Fibroblast of skin of left quadriceps (primary cell): ENCODE measurements around the gene DNAJC15.

Source experiments
- DNase-seq, 2 experiments: peaks; one replicate each; pipeline ENCODE4 v3.0.0-alpha.2; 2013; ENCODE audit warnings: low read depth in 2 of 2

Gene DNAJC15

GRCh38 chr13:43083750-43084149 lies 60.4 kb downstream of the DNAJC15 start:
- no peak for DNase-seq

GRCh38 chr13:43085545-43085944 lies 62.2 kb downstream of the DNAJC15 start:
- peak; percentile 43 to 44 for DNase-seq

DNA sequence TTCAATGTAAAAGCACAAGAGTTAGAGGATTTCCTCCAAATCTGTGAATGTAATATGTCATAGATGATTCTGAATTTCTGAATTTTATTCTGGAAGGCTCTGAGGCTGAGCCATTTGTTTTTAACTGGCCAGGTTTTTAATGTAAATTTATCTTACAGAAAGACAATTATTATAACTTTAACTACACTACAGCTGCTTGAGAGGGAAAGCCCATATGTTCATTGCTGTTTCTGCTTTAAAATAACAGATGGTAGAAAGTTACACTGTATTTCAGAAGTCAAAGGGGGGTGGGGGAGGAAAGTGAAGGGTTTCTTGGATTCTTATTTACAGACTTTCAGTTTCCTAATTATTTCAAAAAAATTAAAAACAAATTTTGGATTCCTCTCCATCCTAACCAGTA lies 62.8 kb downstream of the DNAJC15 start:
- DNase-seq: no peak

DNA sequence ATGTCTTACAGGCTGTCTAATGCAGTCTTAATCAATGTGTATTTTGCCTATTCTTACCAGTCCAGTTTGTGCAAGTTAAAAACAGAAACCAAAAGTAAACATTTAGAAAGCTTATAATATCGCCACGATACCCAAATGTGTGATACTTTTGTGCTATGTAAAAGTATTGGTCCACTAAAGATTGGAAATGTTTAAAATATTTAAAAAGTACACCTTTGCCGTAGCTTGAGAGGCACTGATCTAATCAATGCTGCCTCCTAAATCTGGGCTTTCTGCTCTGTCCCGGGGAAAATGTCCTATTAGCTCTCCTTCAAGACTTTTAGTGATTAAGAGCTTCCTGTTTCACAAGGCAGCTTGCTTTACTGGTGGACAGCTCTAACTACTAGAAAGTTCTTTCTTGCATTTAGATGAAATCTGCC lies 64.7 kb downstream of the DNAJC15 start:
- DNase-seq: no peak

DNA sequence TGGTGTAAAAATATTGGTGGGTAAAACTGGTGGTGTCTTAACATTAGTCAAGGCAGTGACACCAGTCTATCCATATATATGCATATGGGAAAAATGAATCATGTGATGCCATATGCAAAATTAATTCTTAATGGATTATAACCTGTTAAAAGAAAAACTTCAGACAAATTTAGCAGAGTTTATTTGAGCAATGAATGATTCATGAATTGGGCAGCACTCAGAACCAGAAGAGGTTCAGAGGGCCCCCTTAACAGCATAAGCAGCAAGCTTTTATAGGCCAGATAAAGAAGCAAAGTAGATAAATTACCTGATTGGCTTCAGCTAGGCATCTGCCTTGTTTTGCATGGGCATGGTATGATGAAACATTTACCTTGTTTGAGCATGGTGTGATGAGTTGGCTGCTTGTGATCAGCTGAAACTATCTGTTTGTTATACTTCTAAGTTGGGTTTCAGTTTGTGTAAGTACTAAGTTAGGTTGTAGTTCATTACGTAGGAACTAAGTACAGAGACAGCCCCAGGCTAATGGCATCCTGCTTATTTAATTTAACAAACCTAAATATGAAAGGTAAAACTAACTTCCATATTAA lies 66.6 kb downstream of the DNAJC15 start:
- DNase-seq: no peak

DNA sequence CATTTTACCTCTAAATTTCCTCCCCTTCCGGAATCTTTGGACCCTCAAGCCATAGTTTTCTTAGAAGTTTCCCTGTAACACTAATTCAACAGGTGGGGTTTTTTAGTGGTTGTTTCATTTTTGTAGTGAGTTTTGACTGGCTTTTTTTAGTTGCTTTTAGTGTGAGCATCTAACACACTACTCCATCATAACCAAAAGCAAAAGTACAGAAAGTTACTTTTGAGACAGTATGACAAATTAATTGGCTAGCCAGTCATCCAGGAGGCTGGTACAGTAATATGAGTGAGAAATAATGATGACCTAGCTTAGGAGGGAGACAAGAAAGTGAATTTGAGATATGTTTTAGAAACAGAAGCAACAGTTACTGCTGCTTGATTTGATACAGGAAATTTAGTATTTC lies 71.5 kb downstream of the DNAJC15 start:
- DNase-seq: no peak

DNA sequence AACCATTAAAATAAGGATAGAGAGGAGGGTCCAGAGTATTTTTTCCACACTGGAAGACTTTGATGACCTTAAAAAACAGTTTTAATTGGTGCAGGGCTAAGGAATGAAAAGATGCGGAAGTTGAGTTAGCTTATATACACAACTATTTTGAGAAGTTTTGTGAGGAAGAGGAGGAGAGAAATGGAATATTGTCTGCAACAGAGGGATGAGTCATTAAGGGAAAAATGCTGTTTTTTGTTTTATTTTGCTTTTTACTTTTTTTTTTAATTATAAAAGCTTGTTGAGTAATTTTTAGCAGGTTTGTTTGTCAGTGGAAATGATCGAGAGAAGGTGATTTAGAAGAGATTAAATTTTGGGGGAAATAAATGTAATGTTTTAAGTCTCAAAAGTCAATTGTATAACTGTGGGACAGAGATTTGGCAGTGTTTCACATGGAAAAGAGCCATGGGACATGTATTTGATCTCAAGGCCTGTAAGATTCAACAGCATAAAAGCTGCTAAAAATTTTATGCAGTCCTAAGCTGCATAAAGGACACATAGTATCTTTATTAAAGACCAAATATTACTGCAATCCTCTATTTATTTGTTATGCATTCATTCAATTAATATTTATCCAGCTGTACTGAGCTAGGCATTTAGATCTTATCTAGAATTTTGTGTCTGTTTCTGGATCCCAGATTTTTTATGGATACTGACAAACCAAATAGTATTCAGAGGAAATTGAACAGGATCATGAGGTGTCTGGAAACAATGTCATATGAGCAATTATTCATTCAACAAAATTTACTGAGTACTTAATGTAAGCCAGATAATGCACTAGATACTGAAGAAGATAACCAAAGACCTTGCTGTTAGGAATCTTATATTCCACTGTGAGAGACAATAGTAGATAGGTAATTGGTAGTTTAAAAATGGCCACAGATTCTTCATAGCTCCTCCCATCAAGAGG lies 72.7 kb downstream of the DNAJC15 start:
- DNase-seq: no peak

- no peak for DNase-seq
Measured at GRCh38 chr13:43100667-43101066, 77.3 kb downstream of the DNAJC15 start.

- DNase-seq: no peak
Measured at GRCh38 chr13:43102304-43102703, 78.9 kb downstream of the DNAJC15 start.

- peak; percentile 68 to 70 for DNase-seq
Measured at GRCh38 chr13:43107780-43108179, 84.4 kb downstream of the DNAJC15 start.

DNA sequence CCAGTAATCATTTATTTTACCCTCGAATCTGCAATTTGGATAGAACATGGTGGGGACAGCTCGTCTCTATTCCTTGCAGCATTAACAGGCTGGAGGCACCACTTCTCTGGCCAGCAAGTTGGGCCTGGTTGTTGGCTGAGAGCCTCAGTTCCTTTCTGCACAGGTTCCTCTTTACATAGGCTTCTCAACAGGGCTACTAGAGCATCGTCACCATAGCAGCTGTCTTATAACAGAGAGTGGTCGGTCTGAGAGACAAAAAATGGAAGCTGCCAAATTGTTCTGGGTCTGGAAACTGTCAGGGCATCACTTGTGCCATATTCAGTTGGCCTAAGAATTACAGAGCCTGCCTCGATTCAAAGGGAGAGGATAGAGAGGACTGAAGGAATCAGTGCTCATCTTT lies 86.7 kb downstream of the DNAJC15 start:
- no peak for DNase-seq

DNA sequence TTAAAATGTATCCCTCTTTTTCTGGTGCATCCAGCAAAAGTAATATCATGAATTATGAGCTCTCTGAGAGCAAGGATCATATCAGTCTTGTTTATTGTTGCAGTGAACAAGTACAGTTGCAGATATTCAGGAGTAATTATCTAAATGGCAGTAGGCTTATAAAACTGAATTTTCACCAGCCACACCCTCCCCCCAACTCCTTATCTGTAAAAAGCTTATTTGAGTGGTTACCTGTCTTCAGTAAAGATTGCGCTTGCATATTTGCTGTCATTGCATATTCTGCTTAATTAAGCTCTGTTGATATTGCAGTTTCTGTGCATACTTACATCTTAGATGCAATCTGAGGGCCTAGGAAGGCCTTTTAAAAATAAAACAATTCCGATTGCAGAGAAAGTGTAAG lies 87.3 kb downstream of the DNAJC15 start:
- no peak for DNase-seq

DNA sequence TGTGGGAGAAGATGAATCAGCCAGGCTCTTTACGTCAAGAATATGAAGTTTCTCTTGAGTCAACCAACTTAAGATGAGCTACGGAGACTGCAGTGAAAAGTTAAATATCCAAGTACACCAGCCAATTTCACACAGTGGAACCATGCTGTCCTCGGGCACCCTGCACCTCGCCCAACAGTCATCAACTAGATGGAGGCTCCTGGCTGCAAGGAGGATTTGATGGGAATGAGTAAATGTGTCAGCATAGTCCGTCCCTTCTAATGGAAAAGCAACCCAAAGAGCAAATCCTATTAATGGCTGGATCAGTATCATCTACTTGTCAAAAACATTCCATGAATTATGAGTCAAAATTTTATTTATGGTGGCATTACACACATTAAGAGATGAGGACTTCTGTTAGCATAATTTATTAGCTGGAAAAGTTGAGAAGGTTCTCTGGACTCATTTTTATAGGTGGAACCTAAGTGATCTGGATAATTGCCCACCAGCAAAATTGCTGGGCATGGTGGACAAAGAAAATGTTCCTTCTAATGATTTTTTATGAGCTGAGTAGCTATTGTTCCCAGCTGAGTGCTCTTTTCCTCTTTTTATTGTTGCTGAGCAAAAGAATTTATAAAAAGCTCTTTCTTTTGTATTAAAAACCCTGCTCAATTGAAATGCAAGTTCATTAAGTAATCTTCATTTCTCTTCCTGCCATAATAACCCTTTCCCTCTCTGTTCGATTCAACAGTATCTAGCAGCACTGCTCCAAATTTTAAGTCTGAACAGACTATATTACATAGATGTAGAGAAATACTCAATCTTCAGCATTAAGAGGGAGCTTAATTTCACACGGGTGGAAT lies 88.4 kb downstream of the DNAJC15 start:
- no peak for DNase-seq

- DNase-seq: no peak
Measured at GRCh38 chr13:43113603-43114002, 90.2 kb downstream of the DNAJC15 start.

DNA sequence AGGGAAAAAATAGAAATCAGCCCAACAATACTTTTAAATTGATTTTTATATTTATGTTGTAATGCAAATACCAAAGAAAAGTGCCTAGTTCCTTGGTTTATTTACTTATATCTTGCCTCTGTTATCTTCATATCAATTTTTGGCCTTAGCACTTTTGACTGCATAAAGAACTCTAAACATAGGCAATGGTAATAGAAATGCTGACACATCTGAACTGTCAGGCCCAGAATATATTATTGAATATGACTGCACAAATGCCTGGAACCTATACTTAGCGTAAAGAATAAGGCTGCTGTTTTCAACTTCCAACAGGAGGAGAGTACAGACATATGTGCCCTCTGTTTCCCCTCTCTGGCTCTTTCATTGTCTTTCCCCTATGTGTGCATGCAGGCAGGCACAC lies 91.1 kb downstream of the DNAJC15 start:
- no peak for DNase-seq

- DNase-seq: no peak
Measured at GRCh38 chr13:43115141-43115540, 91.8 kb downstream of the DNAJC15 start.

GRCh38 chr13:43116242-43116641 lies 92.9 kb downstream of the DNAJC15 start:
- no peak for DNase-seq

GRCh38 chr13:43118521-43118920 lies 95.1 kb downstream of the DNAJC15 start:
- no peak for DNase-seq

GRCh38 chr13:43119206-43119605 lies 95.8 kb downstream of the DNAJC15 start:
- DNase-seq: no peak

- DNase-seq: no peak
Measured at GRCh38 chr13:43122791-43123190, 99.4 kb downstream of the DNAJC15 start.

GRCh38 chr13:43123856-43124255 lies 100.5 kb downstream of the DNAJC15 start:
- DNase-seq: no peak

DNA sequence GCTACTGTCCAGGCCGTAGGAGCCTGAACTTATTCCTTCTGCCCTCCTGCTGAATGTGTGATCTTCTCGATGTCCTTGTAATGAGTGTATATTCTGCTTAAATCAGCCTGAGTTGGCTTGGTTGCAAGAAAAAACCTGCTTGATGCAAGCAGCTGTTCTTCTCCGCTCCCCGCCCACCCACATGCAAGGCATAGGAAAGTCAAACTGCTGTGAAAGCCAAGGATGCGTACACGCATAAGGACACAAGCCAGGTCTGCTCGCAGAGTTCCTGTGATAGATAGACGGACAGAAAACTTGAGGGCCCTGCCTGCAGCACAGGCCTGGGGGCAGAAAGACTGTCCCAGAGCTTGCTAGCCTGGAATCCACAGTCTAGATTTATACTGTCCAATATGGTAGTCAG lies 101.1 kb downstream of the DNAJC15 start:
- no peak for DNase-seq
